Esophagus muscularis mucosa (tissue), 3 donors: ENCODE measurements around the gene HPDL.

Experiments used
- CTCF ChIP-seq, 3 experiments: fragments of 200-600 bp in 2 of 3; fragments of 450-650 bp in 1 of 3; sonication (generic) in 2 of 3; IDR thresholded peaks; one replicate each; pipeline ENCODE4 v1.5.1; 2017 to 2019; ENCODE audit warnings: antibody characterized with exemption in 3 of 3, mild to moderate bottlenecking in 2 of 3, moderate library complexity in 1 of 3
- POLR2A ChIP-seq: fragments of 450-650 bp; IDR thresholded peaks from one replicate; pipeline ENCODE4 v1.6.1; 2017; ENCODE audit warnings: antibody characterized with exemption, moderate library complexity, mild to moderate bottlenecking, low read depth

GRCh38 chr1:45359882-45360513 is 33.3 kb downstream of the HPDL start:
- TF ChIP-seq CTCF (IDR thresholded peaks at IDR 0.05) (peak; percentile 73 to 83 (median 76)), POLR2A (no peak)
